ENCODE results near the gene EHMT1. TPM values are rescaled to one million over a fixed set of nuclear protein-coding genes. Genes with fewer than 3 reads are reported as not detected.

The EHMT1 gene
- total RNA-seq, 6 experiments from 2014 or later = 41.0 to 116 (median 46.9) TPM

GRCh38 chr9:137700911-137701310 lies 82.1 kb downstream of the EHMT1 start:
- Mint-ChIP-seq H3K27me3 (ENCODE audit: insufficient read depth) (peaks cover 5% of the 10 kb centered on the region), H3K27ac (no peak overlapping the region), H3K4me1 (ENCODE audit: low read depth) (peaks cover 28% of the 10 kb centered on the region), H3K36me3 (ENCODE audit: low read depth) (peaks cover 12% of the 10 kb centered on the region), H3K9me3 (peaks cover 15% of the 10 kb centered on the region), H3K4me3 (no peak overlapping the region)
- no peak for DNase-seq
- TF ChIP-seq CTCF (IDR thresholded peaks at IDR 0.05) = no peak

- Mint-ChIP-seq H3K4me1 (ENCODE audit: low read depth) (peaks cover 26% of the 10 kb centered on the region), H3K9me3 (peaks cover 15% of the 10 kb centered on the region), H3K27me3 (ENCODE audit: insufficient read depth) (peaks cover 5% of the 10 kb centered on the region), H3K4me3 (no peak overlapping the region), H3K36me3 (ENCODE audit: low read depth) (peaks cover 12% of the 10 kb centered on the region), H3K27ac (no peak overlapping the region)
- DNase-seq = no peak
- TF ChIP-seq CTCF (IDR thresholded peaks at IDR 0.05) = no peak
These were observed 84.0 kb downstream of the EHMT1 start for GRCh38 chr9:137702615-137703379.

- Mint-ChIP-seq H3K36me3 (ENCODE audit: low read depth) (peaks cover 12% of the 10 kb centered on the region), H3K27me3 (ENCODE audit: insufficient read depth) (peaks cover 5% of the 10 kb centered on the region), H3K4me1 (ENCODE audit: low read depth) (peaks cover 25% of the 10 kb centered on the region), H3K27ac (no peak overlapping the region), H3K4me3 (no peak overlapping the region), H3K9me3 (peaks cover 15% of the 10 kb centered on the region)
- no peak for TF ChIP-seq CTCF (IDR thresholded peaks at IDR 0.05)
- DNase-seq = no peak
These were observed 85.2 kb downstream of the EHMT1 start for GRCh38 chr9:137703842-137704508.

DNA sequence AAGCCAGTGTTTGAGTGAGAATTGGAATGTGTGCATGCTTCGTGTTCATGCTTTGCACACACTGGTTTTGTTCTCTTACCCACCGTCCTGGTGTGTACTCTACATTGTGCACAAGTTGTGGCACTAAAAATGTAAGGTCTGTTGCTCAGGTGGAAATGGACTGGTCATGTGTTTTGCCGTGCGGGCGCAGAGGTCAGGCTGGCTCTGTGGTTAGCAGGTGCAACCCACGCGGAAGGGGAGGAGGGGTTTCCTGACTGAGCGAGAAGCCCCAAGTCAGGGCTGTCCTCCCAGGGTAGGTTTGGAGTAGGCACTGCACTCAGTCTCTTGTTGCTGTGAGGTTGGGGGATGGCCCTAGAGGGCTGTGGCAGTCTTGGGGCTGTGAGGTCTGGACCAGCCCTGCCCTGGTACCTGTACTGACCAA lies 86.6 kb downstream of the EHMT1 start:
- Mint-ChIP-seq H3K9me3 (peaks cover 15% of the 10 kb centered on the region), H3K4me3 (no peak overlapping the region), H3K36me3 (ENCODE audit: low read depth) (peaks cover 12% of the 10 kb centered on the region), H3K4me1 (ENCODE audit: low read depth) (peaks cover 12% of the 10 kb centered on the region; the same call in 1 of the 2 replicates), H3K27ac (no peak overlapping the region), H3K27me3 (ENCODE audit: insufficient read depth) (peaks cover 8% of the 10 kb centered on the region)
- TF ChIP-seq CTCF (IDR thresholded peaks at IDR 0.05) = no peak
- no peak for DNase-seq

DNA sequence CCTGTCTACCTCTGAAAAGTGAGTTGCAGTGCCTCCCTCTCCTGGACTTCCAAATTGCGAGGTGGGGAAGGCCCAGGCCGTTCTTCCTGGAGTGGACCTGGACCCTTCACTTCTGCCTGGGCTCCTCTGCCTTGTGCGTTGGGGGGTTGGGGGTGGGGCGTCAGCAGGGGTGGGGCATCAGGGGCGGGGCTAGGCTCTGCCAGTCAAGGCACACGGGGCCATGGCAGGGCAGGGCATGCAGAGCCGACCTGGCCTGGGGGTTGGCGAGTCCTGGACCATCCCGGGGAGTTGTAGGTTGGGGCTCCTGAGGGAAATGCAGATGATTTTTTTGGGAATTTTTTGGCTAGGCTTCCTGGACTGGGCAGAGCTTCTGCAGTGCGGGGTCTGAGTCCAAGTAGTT lies 87.1 kb downstream of the EHMT1 start:
- peaks cover 10% of the 10 kb centered on the region for H3K36me3 Mint-ChIP-seq (ENCODE audit: low read depth)
- H3K4me1 Mint-ChIP-seq (ENCODE audit: low read depth) = peaks cover 12% of the 10 kb centered on the region; the same call in 1 of the 2 replicates
- peaks cover 15% of the 10 kb centered on the region for H3K9me3 Mint-ChIP-seq
- DNase-seq = no peak
- H3K4me3 Mint-ChIP-seq = no peak overlapping the region
- no peak for TF ChIP-seq CTCF (IDR thresholded peaks at IDR 0.05)
- H3K27ac Mint-ChIP-seq = no peak overlapping the region
- peaks cover 8% of the 10 kb centered on the region for H3K27me3 Mint-ChIP-seq (ENCODE audit: insufficient read depth)

Measured in HFFc6 (cell line).